ENCODE measurements around the gene RNF130.
"Not testable (repeated sequence)": the region's sequence is repeated elsewhere in the genome, so short reads cannot be mapped to it uniquely, and the experiment has no call there.

The RNF130 gene

GRCh38 chr5:180053061-180053602 is 18.4 kb downstream of the RNF130 start:
- DNase-seq, result no peak

DNA sequence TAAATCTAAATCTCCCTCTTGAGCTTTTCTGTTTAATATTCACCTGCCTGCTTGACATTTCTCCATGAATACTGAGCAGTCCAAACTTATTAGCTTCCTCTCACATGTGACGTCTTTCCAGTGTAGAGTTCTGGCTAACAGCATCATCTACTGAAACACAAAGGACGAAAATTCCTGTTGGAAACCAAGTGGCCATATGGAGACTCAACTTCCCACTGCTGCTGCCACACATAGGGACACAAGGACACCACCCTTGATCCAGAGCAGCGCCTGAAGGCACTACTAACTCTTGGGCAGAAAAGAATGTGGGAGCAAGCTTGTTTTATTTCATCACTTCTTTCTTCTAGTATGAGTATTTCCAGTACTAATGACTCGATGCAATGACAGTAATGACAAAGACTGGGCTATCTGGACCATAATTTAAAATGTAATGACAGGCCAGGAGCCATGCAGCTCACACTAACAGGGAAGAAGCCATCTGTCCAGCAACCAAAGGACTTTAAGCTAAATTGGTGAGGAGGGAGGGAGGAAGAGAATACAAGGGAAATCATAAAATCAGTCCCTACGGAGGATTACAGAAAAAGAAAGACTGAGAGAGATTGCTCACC is 19.2 kb downstream of the RNF130 start:
- DNase-seq, result no peak

GRCh38 chr5:180050121-180050940 is 21.2 kb downstream of the RNF130 start:
- no peak for DNase-seq

GRCh38 chr5:180049185-180049548 is 22.4 kb downstream of the RNF130 start:
- no peak for DNase-seq

DNA sequence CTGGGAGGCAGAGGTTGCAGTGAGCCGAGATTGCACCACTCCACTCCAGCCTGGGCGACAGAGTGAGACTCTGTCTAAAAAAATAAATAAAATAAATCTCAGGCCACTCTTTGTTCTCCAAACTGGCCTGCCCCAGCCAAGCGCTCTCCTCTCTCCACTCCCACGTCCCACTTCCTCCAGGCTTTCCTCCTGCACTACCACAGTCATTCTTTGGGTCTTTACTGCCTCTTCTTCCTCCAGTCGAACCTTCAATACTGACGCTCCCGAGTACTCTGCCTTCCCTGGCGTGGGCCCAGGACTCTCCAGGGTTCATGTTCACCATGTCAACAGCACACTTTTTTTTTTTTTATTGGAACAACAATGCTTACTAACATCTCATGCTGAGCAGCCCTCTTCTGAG is 23.9 kb downstream of the RNF130 start:
- no peak for DNase-seq

GRCh38 chr5:180046656-180047055 is 24.9 kb downstream of the RNF130 start:
- DNase-seq, result no peak

GRCh38 chr5:180045889-180046499 is 25.6 kb downstream of the RNF130 start:
- no peak for DNase-seq

DNA sequence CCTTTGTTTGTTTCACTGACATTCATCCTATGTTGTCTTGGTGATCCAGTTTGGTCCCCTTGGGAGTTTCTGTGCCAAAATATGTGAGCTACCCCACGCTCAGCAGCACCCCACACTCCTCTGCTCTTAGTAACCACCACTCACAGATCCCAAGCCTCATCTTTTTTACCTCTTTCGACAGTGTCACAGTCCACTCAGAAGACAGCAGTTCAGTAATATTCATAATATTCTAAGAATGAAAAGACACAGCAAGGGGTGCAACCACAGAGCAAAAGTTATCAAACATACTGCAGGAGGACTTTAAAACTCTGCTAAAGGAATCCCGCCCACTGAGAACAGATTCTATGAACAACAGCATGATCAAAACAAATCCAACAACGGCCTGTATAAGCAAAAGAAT is 28.2 kb downstream of the RNF130 start:
- DNase-seq, result no peak

GRCh38 chr5:180041301-180042274 is 30.0 kb downstream of the RNF130 start:
- DNase-seq, result no peak

DNA sequence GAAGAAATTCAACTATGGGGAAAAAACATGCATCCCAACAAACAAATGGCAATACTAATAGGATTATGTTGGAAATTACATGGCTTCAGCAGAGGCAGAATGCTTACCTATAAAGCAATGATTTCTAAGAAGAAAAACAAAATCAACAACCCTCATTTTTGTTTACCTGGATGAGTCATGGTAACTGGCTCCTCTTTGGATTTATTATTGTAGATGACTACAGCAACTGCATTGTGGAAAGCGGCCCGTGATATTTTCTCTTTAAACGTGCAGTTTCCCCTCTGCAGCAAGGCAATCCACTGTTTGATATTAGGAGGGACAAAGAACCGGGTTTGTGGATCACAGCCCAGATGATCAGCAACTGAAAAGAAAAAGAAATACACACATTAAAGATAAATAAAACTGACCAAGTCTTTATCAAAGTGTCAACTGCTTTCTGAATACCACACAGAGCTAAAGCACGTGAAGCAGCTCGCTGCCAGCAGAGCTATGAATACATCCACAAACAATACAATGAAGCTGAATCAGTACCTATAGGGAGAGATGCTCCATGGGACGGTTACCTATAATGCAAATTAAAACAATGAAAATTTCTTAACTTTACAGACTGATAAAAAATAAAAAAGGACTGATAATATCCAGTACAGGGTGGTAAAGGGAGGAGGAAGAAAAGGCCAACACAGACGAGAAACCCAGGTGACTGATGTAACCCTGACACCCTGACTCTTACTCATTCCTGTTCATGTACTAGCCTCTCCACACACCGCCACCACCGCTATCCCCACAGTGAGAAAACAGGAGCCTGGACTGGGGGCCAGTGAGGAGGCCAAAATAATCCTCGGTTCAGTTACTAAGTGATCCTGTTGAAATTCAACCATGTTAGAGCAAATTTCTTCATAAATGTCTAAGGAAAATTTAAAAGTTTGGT is 31.0 kb downstream of the RNF130 start:
- no peak for DNase-seq

- DNase-seq, result no peak
Measured at GRCh38 chr5:180035206-180035931, 36.2 kb downstream of the RNF130 start.

- DNase-seq, result no peak
Measured at GRCh38 chr5:180034564-180034963, 37.0 kb downstream of the RNF130 start.

- no peak for DNase-seq
Measured at GRCh38 chr5:180027459-180028089, 44.0 kb downstream of the RNF130 start.

GRCh38 chr5:180026734-180027458 is 44.7 kb downstream of the RNF130 start:
- no peak for DNase-seq

DNA sequence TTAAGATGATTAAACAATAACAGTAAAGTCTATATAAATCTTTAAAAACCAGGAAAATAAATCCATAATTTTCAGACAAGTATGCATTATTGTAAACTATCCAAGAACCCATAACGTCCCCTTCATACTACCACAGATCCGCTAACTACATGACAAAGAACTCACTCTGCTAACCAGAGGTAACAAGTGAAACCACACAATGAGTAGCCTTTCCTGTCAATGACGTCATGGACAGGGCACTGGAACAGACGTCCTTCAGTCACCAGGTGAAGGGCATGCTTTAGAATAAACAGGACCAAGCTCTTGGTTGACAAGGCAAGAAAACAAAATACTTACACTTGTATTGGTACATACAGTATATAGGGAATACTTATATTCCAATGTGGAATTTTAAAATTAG is 45.2 kb downstream of the RNF130 start:
- DNase-seq, result no peak

- no peak for DNase-seq
Measured at GRCh38 chr5:180021900-180022299, 49.7 kb downstream of the RNF130 start.

- no peak for DNase-seq
Measured at GRCh38 chr5:180020176-180020575, 51.4 kb downstream of the RNF130 start.

- no peak for DNase-seq
Measured at GRCh38 chr5:180018347-180019060, 53.1 kb downstream of the RNF130 start.

GRCh38 chr5:180015523-180015922 is 56.0 kb downstream of the RNF130 start:
- DNase-seq, result not testable (repeated sequence)
